22Rv1 (cell line): Measurements from ENCODE around the gene TTC12.

Experiments
- CTCF ChIP-seq: fragments of 450-650 bp; IDR thresholded peaks from 2 replicates; pipeline ENCODE4 v1.5.1; 2017; ENCODE audit warnings: mild to moderate bottlenecking
- ZFX ChIP-seq: fragments of 450-650 bp; IDR thresholded peaks from 2 replicates; pipeline ENCODE4 v1.6.1; 2017; ENCODE audit warnings: antibody characterized with exemption, borderline replicate concordance

GRCh38 chr11:113410414-113411135 is 96.2 kb downstream of the TTC12 start:
- TF ChIP-seq CTCF = no peak
- TF ChIP-seq ZFX = no peak
